ENCODE data around the gene PAPSS1. TPM values are rescaled to one million over a fixed set of nuclear protein-coding genes. Genes with fewer than 3 reads are reported as not detected.
"Not testable (repeated sequence)": the region's sequence is repeated elsewhere in the genome, so short reads cannot be mapped to it uniquely, and the experiment has no call there.

Gene PAPSS1
- total RNA-seq, 1 donor from 2014 or later: 55.1 TPM

- DNase-seq: peak; percentile 71
These were observed 6.3 kb upstream of the PAPSS1 start for GRCh38 chr4:107726131-107726925.

- no peak for DNase-seq
These were observed 5.3 kb upstream of the PAPSS1 start for GRCh38 chr4:107725281-107725859.

GRCh38 chr4:107723331-107723730, 3.3 kb upstream of the PAPSS1 start:
- not testable (repeated sequence) for DNase-seq

DNA sequence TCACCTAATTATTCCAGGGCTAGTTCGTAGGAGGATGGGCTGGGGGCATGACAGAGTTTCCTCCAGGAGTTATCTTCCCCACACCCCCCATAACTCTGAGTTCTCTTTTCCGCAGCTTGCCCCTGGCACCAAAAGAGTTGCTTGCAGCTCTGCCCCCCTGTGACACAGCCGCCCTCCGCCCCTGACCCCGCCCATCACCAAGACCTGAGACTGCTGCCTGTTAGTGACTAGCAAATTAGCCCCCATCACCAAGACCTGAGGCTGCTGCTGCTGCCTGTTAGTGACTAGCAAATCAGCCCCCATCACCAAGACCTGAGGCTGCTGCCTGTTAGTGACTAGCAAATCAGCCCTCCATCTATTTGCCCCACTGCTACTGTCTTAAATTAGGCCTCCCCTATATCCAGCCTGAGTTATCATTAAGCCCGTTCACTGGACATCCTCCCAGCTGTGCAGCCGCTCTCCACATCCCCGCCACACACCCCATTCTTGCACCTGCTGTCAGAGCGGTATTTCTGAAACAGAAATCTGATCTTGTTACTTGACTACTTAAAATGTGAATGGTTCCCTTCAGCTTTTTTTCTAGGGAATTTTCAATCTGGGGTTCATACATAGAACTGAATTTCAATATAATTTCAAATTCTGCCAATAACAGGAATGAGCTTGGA, 1.5 kb upstream of the PAPSS1 start:
- peak; percentile 63 for DNase-seq

- DNase-seq: peak; percentile 55
These were observed 670 bp downstream of the PAPSS1 start for GRCh38 chr4:107719207-107719921.

GRCh38 chr4:107718351-107718965, 1.6 kb downstream of the PAPSS1 start:
- no peak for DNase-seq

GRCh38 chr4:107714256-107714655, 5.8 kb downstream of the PAPSS1 start:
- no peak for DNase-seq

DNA sequence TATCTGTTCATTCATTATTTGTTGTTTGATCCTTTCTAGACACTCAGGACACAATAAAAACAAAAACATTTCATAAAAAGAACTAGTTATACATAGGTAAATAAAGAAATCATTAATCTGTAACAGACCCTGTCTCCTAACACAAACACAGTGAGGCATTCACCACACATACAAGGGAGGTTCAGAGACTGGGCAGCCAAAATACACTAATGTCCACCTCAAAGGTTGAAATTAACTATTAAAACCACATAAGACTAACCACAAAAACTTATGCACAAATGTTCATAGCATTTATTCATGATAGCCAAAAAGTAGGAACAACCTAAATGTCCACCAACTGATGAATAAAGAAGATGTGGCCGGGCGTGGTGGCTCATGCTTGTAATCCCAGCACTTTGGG, 7.8 kb downstream of the PAPSS1 start:
- DNase-seq: no peak

DNA sequence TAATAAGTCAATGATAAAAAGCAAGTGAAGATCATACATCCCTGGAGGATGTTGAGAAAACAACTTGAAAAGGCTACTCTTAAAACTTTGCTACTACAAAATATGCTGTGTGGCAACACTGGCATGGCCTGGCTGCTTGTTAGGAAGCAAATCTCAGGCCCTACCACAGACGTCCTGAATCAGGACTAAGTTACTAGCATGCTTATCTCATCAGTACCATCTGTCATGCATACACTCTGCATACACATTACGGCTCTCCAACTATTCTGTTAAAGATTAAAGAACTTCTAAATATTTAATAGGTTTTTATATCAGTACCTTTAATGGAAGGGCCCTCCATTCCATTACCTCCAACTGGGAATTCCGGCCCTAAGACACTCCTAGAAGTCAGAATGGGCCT, 8.2 kb downstream of the PAPSS1 start:
- DNase-seq: no peak

DNA sequence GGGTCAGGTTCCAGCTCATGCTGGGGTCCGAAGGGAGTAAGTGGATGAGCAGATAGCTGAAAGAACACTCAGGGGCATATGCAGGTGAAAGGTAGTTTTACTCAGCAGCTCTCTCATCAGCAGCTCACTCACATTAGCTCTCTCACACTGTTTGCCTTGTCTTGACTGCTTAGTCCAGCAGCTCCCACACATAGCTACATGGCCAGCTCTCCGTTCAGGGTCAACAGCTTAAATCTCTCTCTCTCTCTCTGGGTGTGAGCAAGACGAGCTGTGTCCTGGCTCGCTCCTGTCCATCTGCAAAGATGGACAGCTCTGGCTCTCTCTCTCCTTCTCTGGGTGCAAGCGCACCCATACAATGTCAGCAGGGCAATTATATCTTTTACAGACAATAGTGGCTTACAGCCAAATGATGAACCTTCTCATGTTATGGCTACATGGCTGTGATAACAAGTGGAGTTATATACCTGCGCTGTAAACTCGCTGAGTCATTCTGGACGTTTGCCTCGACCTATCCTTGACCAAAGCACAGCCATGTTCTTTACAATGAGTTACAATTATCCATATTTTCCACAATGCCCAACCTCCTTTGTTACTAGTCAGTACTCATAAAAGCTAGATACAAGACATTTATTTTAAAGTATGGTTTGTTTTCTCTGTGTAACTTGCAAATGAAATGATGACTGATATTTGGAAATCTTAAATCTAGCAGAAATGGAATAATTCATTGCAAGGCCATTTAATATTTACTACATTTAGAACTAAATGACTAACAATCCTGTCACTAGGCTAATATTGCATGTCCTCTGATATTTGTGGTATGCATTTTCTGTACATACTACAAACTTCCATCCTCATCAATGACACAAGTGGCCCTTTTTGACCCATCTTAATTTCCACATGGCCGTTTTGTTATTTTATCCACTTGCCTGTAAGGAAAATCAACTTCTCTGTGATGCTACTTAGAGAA, 9.3 kb downstream of the PAPSS1 start:
- DNase-seq: no peak

GRCh38 chr4:107709916-107710315, 10.1 kb downstream of the PAPSS1 start:
- no peak for DNase-seq

- DNase-seq: no peak
These were observed 11.8 kb downstream of the PAPSS1 start for GRCh38 chr4:107708225-107708624.

DNA sequence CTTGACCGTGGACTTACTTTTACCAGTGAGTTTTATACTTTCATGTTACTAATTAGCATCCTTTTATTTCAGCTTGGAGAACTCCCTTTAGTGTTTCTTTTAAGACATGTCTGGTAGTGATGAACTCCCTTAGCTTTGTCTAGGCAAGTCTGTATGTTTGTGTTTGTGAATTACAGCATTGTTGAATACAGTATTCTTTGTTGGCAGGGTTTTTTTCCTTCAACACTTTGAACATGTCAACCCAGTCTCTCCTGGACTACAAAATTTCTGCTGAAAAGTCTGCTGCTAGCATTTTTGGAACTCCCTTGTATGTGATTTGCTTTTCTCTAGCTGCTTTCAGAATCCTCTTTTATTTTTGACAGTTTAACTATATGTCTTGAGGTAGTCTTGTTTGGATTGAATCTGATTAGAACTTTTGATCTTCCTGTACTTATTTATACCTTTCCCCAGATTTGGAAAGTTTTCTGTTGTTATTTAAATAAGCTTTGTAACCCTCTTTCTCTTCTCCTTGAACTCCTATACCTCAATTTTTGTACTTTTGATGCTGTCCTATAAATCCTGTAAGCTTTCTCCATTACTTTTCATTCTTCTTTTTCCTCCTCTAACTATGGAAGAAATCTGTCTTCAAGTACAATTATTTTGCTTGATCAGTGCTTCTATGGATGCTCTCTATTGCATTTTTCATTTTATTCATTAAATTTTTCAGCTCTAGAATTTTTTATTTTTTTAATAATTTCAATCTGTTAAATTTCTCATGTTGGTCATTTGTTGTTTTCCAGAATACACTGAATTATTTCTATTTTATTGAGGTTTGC, 14.1 kb downstream of the PAPSS1 start:
- no peak for DNase-seq

DNA sequence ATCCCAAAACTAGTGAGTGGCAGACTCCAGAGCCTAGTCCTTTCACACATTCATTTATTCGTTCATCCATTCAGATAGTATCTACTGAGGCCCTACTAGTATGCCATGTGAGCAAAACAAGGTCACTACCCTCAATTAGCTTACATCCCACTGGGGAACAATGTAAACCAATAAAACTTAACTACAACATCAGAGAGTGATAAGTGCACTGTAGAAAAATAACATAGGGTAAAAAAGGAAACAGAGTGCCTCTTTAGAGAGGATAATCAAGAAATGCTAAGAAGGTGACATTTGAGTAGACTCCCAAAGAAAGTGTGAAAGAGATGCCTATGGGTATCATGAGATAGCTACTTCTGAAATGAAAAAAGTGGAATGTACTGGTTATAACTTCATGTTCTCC, 18.5 kb downstream of the PAPSS1 start:
- DNase-seq: no peak

GRCh38 chr4:107699466-107700206, 20.4 kb downstream of the PAPSS1 start:
- no peak for DNase-seq

GRCh38 chr4:107696187-107696586, 23.8 kb downstream of the PAPSS1 start:
- DNase-seq: not testable (repeated sequence)

DNA sequence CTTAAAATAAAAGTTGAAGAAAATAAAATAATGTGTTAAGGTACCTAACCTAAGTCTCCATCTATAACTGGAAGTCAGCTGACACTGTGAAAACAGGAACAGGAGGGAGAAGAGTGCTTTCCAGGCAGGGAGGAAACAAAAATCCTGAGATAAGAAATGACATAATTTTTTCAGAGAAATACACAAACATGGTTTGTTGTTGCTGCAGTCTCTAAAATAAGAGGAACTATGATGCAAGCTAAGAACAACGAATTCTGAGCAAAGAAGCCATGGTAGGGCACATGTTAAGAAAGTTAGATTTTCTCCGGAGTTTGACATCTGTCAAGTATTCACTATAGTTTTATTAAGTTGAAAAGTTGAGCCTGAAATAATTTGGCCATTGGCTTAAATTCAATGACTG, 26.9 kb downstream of the PAPSS1 start:
- DNase-seq: no peak

DNA sequence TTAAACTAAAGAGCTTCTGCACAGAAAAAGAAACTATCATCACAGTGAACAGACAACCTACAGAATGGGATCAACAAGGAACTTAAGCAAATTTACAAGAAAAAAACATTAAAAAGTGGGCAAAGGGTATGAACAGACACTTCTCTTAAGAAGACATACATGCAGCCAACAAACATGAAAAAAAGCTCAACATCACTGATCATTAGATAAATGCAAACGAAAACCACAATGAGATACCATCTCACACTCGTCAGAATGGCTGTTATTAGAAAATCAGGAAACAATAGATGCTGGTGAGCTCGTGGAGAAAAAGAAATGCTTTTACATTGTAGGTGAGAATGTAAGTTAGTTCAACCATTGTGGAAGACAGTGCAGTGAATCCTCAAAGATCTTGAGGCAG, 27.8 kb downstream of the PAPSS1 start:
- DNase-seq: no peak

GRCh38 chr4:107691378-107691777, 28.7 kb downstream of the PAPSS1 start:
- DNase-seq: no peak
